ENCODE measurements around the gene PNN. TPM values are rescaled to one million over a fixed set of nuclear protein-coding genes. Genes with fewer than 3 reads are reported as not detected.

PNN gene
- total and polyA plus RNA-seq, 2 donors (not counting 3 experiments of a cell fraction or from before 2014, with no cell fraction given) = 27.3 to 79.4 TPM

DNA sequence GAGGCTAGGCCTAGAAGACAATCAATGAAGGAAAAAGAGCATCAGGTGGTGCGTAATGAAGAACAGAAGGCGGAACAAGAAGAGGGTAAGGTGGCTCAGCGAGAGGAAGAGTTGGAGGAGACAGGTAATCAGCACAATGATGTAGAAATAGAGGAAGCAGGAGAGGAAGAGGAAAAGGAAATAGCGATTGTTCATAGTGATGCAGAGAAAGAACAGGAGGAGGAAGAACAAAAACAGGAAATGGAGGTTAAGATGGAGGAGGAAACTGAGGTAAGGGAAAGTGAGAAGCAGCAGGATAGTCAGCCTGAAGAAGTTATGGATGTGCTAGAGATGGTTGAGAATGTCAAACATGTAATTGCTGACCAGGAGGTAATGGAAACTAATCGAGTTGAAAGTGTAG lies 5.5 kb downstream of the PNN start:
- POLR2A ChIA-PET = interaction anchor here (1.0 kb wide), 1 partner anchor 10 kb away, joined by 4 read pairs; the partner anchor contains the start of gene TRAPPC6B

More for the DNA sequence above, 5.5 kb downstream of the PNN start:
- dilution Hi-C loops (cut with MboI; ENCODE audit: extremely low pct_ligation_motif_present, low sequenced_read_pairs) = no loop called here
- H3K27ac ChIP-seq (ENCODE audit: insufficient read depth, low read depth, low read length) = no peak overlapping the region
- H3K4me3 ChIP-seq (replicated peaks in 1 of 3; ENCODE audit: insufficient read depth in 1 of 3, low read depth in 1 of 3, low read length in 3 of 3) = no peak overlapping the region
- H3K79me2 ChIP-seq (ENCODE audit: control insufficient read depth, insufficient read depth, low read length) = peaks cover 46% of the 10 kb centered on the region
- H3K9ac ChIP-seq (replicated peaks; ENCODE audit: extremely low read depth, insufficient read depth, low read length) = no peak overlapping the region
- H3K27me3 ChIP-seq (ENCODE audit: control insufficient read depth in 2 of 2, insufficient read depth in 2 of 2, low read length in 2 of 2) = no peaks in the 10 kb centered on the region
- no peak for DNase-seq (ENCODE audit: low read depth, low spot score)
- no peaks in the 10 kb centered on the region for H3K9me1 ChIP-seq (replicated peaks; ENCODE audit: control insufficient read depth, extremely low read depth, insufficient read depth, low read length)
- CTCF ChIA-PET = no interaction called here
- TF ChIP-seq MYC (IDR thresholded peaks at IDR 0.05; ENCODE audit: low read depth, low read length) (no peak), POLR2AphosphoS5 (IDR thresholded peaks at IDR 0.05; ENCODE audit: insufficient read depth, low read depth, low read length) (no peak), JUN (IDR thresholded peaks at IDR 0.05; ENCODE audit: borderline replicate concordance, insufficient read depth, insufficient read length, low read depth) (no peak), FOS (IDR thresholded peaks at IDR 0.05; ENCODE audit: borderline replicate concordance, insufficient read depth, low read length) (no peak), POLR2A (IDR thresholded peaks at IDR 0.05; ENCODE audit: low read depth, low read length) (no peak)
- TF ChIP-seq, protein P1, sequence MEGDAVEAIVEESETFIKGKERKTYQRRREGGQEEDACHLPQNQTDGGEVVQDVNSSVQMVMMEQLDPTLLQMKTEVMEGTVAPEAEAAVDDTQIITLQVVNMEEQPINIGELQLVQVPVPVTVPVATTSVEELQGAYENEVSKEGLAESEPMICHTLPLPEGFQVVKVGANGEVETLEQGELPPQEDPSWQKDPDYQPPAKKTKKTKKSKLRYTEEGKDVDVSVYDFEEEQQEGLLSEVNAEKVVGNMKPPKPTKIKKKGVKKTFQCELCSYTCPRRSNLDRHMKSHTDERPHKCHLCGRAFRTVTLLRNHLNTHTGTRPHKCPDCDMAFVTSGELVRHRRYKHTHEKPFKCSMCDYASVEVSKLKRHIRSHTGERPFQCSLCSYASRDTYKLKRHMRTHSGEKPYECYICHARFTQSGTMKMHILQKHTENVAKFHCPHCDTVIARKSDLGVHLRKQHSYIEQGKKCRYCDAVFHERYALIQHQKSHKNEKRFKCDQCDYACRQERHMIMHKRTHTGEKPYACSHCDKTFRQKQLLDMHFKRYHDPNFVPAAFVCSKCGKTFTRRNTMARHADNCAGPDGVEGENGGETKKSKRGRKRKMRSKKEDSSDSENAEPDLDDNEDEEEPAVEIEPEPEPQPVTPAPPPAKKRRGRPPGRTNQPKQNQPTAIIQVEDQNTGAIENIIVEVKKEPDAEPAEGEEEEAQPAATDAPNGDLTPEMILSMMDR (IDR thresholded peaks at IDR 0.05; ENCODE audit: extremely low read depth in 1 of 2, insufficient read depth in 1 of 2, low read depth in 1 of 2, low read length in 2 of 2) = no peak
- TF ChIP-seq, protein P2, sequence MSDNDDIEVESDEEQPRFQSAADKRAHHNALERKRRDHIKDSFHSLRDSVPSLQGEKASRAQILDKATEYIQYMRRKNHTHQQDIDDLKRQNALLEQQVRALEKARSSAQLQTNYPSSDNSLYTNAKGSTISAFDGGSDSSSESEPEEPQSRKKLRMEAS (IDR thresholded peaks at IDR 0.05; ENCODE audit: insufficient read depth, insufficient read length) = no peak
- BruUV-seq (replicated peaks) = no TSS peak
- peaks cover 51% of the 10 kb centered on the region for H3K4me1 ChIP-seq (ENCODE audit: control insufficient read depth, extremely low read depth, insufficient read depth, low read length)
- H4K20me1 ChIP-seq (replicated peaks; ENCODE audit: control insufficient read depth, extremely low read depth, insufficient read depth, low read length) = no peaks in the 10 kb centered on the region
- intact Hi-C loops (cut with micrococcal nuclease) = no loop called here
- peaks cover 32 to 62% of the 10 kb centered on the region in 2 experiments for H3K36me3 ChIP-seq (ENCODE audit: control insufficient read depth in 2 of 2, extremely low read depth in 1 of 2, insufficient read depth in 2 of 2, low read length in 2 of 2)
- no peak for FAIRE-seq
- no peaks in the 10 kb centered on the region for H3K9me3 ChIP-seq (replicated peaks; ENCODE audit: control insufficient read depth, insufficient read depth, low read length)
- H2AFZ ChIP-seq (ENCODE audit: low read depth, low read length) = no peak overlapping the region
- H3K4me2 ChIP-seq (ENCODE audit: insufficient read depth, low read length) = peak overlapping the region; percentile 32
